ENCODE measurements around the gene CACNB4.

Gene CACNB4

GRCh38 chr2:151828890-151829324, 269.9 kb downstream of the CACNB4 start:
- no peaks in the 10 kb centered on the region for H3K27me3 ChIP-seq (ENCODE audit: insufficient read depth, low read length)
- peak overlapping the region; percentile 55 for H3K9ac ChIP-seq (ENCODE audit: low read length)
- peaks cover 7% of the 10 kb centered on the region for H3K36me3 ChIP-seq (ENCODE audit: insufficient read depth, low read length)
- peak overlapping the region; percentile 76 for H3K4me2 ChIP-seq (ENCODE audit: low read length)
- peaks cover 33% of the 10 kb centered on the region for H3K4me1 ChIP-seq (ENCODE audit: insufficient read depth, low read length, severe bottlenecking)
- TF ChIP-seq EZH2 (IDR thresholded peaks at IDR 0.05; ENCODE audit: borderline replicate concordance, low read length) (no peak), CTCF (IDR thresholded peaks at IDR 0.05; ENCODE audit: low read length) (no peak)
- peaks cover 41% of the 10 kb centered on the region for H3K79me2 ChIP-seq (ENCODE audit: insufficient read depth, low read length)
- H3K4me3 ChIP-seq (ENCODE audit: low read depth, low read length, poor library complexity, severe bottlenecking), result peak overlapping the region; percentile 87
- H3K9me2 ChIP-seq (ENCODE audit: low read depth, low read length), result no peaks in the 10 kb centered on the region
- H2AFZ ChIP-seq (ENCODE audit: low read length), result peak overlapping the region; percentile 11; the same call in 1 of the 2 replicates
- H3F3A ChIP-seq (ENCODE audit: insufficient read depth, low read length), result no peaks in the 10 kb centered on the region
- H4K20me1 ChIP-seq (ENCODE audit: insufficient read depth, low read length), result no peaks in the 10 kb centered on the region
- no peaks in the 10 kb centered on the region for H3K9me3 ChIP-seq (ENCODE audit: low read length)
- H3K27ac ChIP-seq (ENCODE audit: low read depth, low read length, poor library complexity, severe bottlenecking), result peak overlapping the region; percentile 36

- peak within 1 kb of the TSS; percentile 76 for H3K4me2 ChIP-seq (ENCODE audit: low read length)
- H4K20me1 ChIP-seq (ENCODE audit: insufficient read depth, low read length), result no peaks in the 10 kb centered on the region
- no peaks in the 10 kb centered on the region for H3K9me2 ChIP-seq (ENCODE audit: low read depth, low read length)
- peak within 1 kb of the TSS; percentile 87 for H3K4me3 ChIP-seq (ENCODE audit: low read depth, low read length, poor library complexity, severe bottlenecking)
- H2AFZ ChIP-seq (ENCODE audit: low read length), result peak within 1 kb of the TSS; percentile 11
- no peaks in the 10 kb centered on the region for H3K27me3 ChIP-seq (ENCODE audit: insufficient read depth, low read length)
- H3F3A ChIP-seq (ENCODE audit: insufficient read depth, low read length), result no peaks in the 10 kb centered on the region
- H3K36me3 ChIP-seq (ENCODE audit: insufficient read depth, low read length), result peaks cover 7% of the 10 kb centered on the region
- TF ChIP-seq EZH2 (IDR thresholded peaks at IDR 0.05; ENCODE audit: borderline replicate concordance, low read length) (no peak), CTCF (IDR thresholded peaks at IDR 0.05; ENCODE audit: low read length) (no peak)
- peaks cover 38% of the 10 kb centered on the region for H3K4me1 ChIP-seq (ENCODE audit: insufficient read depth, low read length, severe bottlenecking)
- H3K9ac ChIP-seq (ENCODE audit: low read length), result peak within 1 kb of the TSS; percentile 90
- H3K27ac ChIP-seq (ENCODE audit: low read depth, low read length, poor library complexity, severe bottlenecking), result peak within 1 kb of the TSS; percentile 36
- no peaks in the 10 kb centered on the region for H3K9me3 ChIP-seq (ENCODE audit: low read length)
- peaks cover 47% of the 10 kb centered on the region for H3K79me2 ChIP-seq (ENCODE audit: insufficient read depth, low read length)
Measured at GRCh38 chr2:151828143-151828889, 270.5 kb downstream of the CACNB4 start, which contains the start of gene ARL5A. Gene ARL5A, minus strand, starts transcription at chr2:151828421. Its CDS starts 245 bp downstream, at chr2:151828176.

GRCh38 chr2:151827564-151828142, 271.2 kb downstream of the CACNB4 start:
- Histone ChIP-seq H3K9me3 (ENCODE audit: low read length) (no peaks in the 10 kb centered on the region), H3K27me3 (ENCODE audit: insufficient read depth, low read length) (no peaks in the 10 kb centered on the region), H3K79me2 (ENCODE audit: insufficient read depth, low read length) (peaks cover 53% of the 10 kb centered on the region), H3K36me3 (ENCODE audit: insufficient read depth, low read length) (peaks cover 11% of the 10 kb centered on the region), H3K9ac (ENCODE audit: low read length) (peak overlapping the region; percentile 90), H3F3A (ENCODE audit: insufficient read depth, low read length) (no peaks in the 10 kb centered on the region), H3K4me2 (ENCODE audit: low read length) (peak overlapping the region; percentile 76), H3K4me3 (ENCODE audit: low read depth, low read length, poor library complexity, severe bottlenecking) (peak overlapping the region; percentile 87), H3K9me2 (ENCODE audit: low read depth, low read length) (no peaks in the 10 kb centered on the region), H3K4me1 (ENCODE audit: insufficient read depth, low read length, severe bottlenecking) (peaks cover 38% of the 10 kb centered on the region), H3K27ac (ENCODE audit: low read depth, low read length, poor library complexity, severe bottlenecking) (peak overlapping the region; percentile 13), H2AFZ (ENCODE audit: low read length) (no peak overlapping the region), H4K20me1 (ENCODE audit: insufficient read depth, low read length) (no peaks in the 10 kb centered on the region)
- TF ChIP-seq CTCF (IDR thresholded peaks at IDR 0.05; ENCODE audit: low read length), result no peak
- no peak for TF ChIP-seq EZH2 (IDR thresholded peaks at IDR 0.05; ENCODE audit: borderline replicate concordance, low read length)
